Measurements from ENCODE around the gene MT4.

DNA sequence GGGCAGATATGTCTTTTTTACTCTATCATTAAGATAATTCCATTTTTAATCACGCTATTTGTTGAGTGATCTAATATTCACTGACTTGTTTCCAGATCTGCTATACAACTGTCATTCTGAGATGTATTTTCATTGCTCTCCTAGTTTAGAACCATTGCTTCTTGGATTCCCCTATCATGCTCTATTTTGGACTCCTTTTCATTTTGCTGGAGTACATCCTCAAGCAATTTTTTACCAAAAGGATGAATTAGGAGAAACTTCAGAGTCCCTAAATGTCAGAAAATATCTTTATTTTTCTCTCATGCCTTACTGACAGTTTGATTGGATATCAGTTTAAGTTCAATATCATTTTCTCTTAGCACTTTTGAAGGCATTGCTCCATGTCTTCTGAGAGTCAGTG lies 9.8 kb downstream of the MT4 start:
- TF ChIP-seq, protein P1, sequence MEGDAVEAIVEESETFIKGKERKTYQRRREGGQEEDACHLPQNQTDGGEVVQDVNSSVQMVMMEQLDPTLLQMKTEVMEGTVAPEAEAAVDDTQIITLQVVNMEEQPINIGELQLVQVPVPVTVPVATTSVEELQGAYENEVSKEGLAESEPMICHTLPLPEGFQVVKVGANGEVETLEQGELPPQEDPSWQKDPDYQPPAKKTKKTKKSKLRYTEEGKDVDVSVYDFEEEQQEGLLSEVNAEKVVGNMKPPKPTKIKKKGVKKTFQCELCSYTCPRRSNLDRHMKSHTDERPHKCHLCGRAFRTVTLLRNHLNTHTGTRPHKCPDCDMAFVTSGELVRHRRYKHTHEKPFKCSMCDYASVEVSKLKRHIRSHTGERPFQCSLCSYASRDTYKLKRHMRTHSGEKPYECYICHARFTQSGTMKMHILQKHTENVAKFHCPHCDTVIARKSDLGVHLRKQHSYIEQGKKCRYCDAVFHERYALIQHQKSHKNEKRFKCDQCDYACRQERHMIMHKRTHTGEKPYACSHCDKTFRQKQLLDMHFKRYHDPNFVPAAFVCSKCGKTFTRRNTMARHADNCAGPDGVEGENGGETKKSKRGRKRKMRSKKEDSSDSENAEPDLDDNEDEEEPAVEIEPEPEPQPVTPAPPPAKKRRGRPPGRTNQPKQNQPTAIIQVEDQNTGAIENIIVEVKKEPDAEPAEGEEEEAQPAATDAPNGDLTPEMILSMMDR (conservative IDR thresholded peaks at IDR 0.05 in 1 of 2, IDR thresholded peaks at IDR 0.05 in 1 of 2; ENCODE audit: low read depth in 1 of 2, low read length in 2 of 2), result no peak
- no peak for TF ChIP-seq EZH2 (IDR thresholded peaks at IDR 0.05; ENCODE audit: low read length, missing control alignments)
